GM19240 (cell line): Measurements from ENCODE around the gene KIF5B.
"Not testable (repeated sequence)": the region's sequence is repeated elsewhere in the genome, so short reads cannot be mapped to it uniquely, and the experiment has no call there.

ENCODE experiments used
- DNase-seq: peaks from one replicate; pipeline ENCODE4 v3.0.0; 2011; ENCODE audit warnings: low spot score; ENCODE audit not compliant: insufficient read length

The KIF5B gene

GRCh38 chr10:32056136-32057035 is at the start of gene KIF5B:
TSS of gene KIF5B (minus strand) at chr10:32056425. CDS start at chr10:32055973, 452 bp downstream.
- peak; percentile 73 for DNase-seq

DNA sequence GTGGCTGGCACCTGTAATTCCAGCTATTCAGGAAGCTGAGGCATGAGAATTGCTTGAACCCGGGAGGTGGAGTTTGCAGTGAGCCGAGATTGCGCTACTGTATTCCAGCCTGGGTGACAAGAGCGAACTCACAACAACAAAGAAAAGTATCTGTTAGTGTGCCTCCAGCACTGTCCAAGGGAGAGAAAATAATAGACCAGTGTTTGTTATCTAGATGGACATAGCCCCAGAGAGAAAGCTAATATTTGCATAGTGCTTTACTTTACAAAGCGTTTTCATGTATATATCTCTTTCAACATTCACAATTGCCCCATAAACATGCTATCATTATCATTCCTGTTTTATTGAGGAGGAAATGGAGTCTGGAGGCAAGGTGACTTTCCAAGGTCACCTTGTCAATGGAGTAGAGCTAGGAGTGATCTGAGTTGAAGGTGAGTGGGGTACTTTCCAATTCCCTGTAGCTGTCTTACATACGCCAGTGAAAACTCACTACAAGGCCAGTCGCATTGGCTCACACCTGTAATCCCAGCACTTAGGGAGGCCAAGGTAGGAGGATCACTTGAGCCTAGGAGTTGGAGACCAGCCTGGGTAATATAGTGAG is 49.7 kb upstream of the KIF5B start:
- DNase-seq: no peak

- no peak for DNase-seq
Measured at GRCh38 chr10:32104622-32105509, 48.6 kb upstream of the KIF5B start.

DNA sequence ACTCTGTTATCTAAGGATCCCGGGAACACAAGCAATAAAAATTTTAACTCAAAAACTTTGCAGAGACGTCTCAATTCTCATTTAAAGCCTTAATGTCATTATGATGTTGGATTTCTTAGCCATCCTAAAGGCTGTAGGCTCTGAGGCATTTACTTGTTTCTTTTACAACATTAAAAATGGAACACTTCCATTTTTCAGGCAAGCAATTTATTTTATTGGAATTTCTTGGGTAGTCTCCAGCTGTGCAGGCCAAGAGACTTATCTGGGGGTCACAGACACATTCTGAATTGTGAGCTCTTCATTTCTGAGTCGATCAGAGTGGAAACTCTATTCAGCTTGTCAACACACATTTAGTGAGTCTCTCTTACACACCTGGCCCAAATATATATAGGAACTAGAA is 48.0 kb upstream of the KIF5B start:
- no peak for DNase-seq

GRCh38 chr10:32103721-32104120 is 47.5 kb upstream of the KIF5B start:
- no peak for DNase-seq

GRCh38 chr10:32098566-32099259 is 42.5 kb upstream of the KIF5B start:
- not testable (repeated sequence) for DNase-seq

GRCh38 chr10:32095116-32095733 is 39.0 kb upstream of the KIF5B start:
- DNase-seq: no peak

DNA sequence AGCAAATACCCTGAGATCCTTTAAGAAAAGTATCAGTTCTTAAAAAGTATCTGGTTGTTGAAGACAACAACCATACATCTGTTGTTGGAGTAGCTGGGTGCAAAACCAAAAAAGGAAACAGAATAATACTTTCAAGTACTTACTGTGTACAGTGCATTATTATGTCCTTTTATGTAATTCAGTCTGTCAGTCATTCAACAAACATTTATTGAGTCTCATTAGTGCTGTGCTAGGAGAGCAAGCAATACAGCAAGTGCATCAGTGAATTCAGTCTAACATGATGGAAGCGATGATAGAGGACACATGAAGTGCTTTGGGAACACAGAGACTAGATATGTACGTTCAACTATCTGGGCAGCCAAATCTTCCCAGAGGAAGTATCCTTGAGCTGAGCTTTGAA is 37.4 kb upstream of the KIF5B start:
- no peak for DNase-seq

GRCh38 chr10:32091046-32091445 is 34.8 kb upstream of the KIF5B start:
- no peak for DNase-seq

- no peak for DNase-seq
Measured at GRCh38 chr10:32084185-32084851, 28.1 kb upstream of the KIF5B start.

DNA sequence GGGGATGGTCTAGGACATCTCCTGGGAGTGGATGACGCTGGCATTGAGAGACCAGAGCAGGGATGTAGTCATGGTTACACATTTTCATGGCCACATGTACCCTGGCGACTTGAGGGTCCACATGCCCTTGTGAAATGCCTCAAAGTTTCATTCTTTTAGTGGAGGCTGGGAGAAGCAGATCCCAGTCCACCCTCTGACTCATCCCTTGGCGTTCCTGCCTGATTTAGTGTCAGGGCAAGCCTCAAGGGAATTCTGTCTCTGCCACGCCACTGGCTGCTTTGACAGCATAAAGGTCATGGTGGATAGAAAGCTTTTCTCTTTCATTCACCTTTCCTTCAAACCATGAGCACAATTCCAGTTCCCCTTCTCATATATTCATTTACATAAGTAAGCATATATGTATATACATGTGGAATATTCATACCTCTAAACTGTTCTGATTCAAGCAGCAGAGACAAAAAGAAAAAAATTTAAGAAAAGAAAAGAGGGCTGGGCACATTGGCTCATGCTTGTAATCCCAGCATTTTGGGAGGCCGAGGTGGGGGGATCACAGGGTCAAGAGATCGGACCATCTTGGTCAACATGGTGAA is 21.8 kb upstream of the KIF5B start:
- no peak for DNase-seq

DNA sequence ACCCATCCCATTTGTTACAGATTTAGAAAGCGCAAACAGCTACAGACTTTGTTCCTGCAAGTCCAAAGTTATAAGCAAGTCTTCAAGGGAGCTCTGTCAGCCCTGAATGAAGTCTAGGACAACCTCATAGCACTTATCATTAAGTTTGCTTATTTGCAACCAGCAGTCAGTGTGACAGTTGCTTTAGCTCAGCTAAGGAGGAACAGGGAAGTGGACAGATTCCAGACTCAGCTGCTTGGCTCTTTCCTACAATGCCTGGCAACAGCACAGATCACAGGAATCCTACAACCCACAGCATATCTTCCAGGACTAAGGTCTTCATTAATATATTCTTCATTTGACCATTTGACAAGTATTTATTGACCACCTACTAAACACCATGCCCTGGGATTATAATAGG is 17.4 kb upstream of the KIF5B start:
- no peak for DNase-seq

DNA sequence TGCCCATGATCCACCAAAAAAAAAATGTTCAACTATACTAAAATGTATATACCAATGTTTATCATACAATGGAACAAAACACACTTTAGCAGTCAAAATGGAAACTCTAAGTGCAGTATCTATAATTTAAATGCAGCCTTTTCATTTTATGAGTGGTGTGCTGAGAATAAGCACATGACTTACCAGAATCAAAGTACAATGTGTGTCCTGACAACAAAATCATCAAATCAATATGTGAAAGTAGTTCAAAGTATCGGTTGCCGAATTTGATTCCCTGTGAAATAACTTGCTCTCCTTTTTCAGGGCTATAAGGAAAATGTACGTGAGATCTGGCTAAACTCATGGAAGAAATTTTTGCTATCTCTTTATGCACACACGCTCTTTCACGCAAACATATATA is 16.9 kb upstream of the KIF5B start:
- DNase-seq: no peak

DNA sequence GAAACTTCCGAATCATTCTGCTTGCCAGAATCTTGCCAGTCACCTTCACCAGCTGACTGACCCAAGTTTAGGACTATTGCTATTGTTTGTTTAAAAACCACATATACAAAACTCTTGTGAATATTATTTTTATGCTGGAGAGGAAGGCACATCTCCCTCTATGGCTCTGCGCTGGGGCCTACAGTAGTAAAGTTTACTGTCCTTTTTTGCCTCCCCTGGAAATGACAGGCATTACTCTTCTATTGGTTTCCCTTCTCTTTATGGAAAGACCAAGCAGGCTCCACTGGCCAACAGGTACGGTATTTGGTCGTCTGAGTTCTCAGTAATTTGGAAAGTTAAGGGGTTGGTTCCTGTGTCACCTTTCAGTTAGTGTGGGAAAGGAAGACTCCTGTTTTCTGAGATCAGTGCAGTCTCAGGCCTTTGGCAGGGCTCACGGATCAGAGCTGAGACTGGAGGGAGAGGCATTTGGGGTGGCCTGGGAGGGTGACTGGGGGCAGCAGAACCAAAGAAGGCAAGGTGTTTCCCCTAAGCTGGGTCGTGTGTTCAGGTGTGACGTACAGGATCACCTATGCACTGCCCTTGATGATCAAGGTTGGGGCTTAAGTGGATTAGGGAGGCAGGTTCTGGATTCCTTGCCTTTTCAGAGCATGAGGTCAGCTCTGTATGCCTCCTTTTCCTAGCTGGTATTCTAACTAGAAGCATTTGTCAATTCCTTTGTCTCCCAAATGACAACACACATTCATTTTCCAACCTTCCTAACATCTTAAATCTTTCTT is 16.0 kb upstream of the KIF5B start:
- DNase-seq: no peak

- DNase-seq: no peak
Measured at GRCh38 chr10:32070645-32071044, 14.4 kb upstream of the KIF5B start.

- DNase-seq: no peak
Measured at GRCh38 chr10:32068569-32068968, 12.3 kb upstream of the KIF5B start.

GRCh38 chr10:32067931-32068330 is 11.7 kb upstream of the KIF5B start:
- not testable (repeated sequence) for DNase-seq

GRCh38 chr10:32065856-32066255 is 9.6 kb upstream of the KIF5B start:
- DNase-seq: no peak

GRCh38 chr10:32061440-32061839 is 5.2 kb upstream of the KIF5B start:
- DNase-seq: no peak
